Measurements from ENCODE around the gene RDH8. TPM values are rescaled to one million over a fixed set of nuclear protein-coding genes. Genes with fewer than 3 reads are reported as not detected.
A peak's percentile ranks its signal among the peaks of the same experiment; 100 is the strongest.

Gene RDH8
- total and polyA plus RNA-seq, 4 donors, result not detected

GRCh38 chr19:10006752-10007323 lies 6.4 kb upstream of the RDH8 start:
- H3K9me3 ChIP-seq (ENCODE audit: control insufficient read depth in 4 of 4, insufficient read depth in 3 of 4, low read length in 3 of 4), result peaks cover 0 to 6% (median 0%) of the 10 kb centered on the region in 4 donors

GRCh38 chr19:10007371-10008183 lies 5.7 kb upstream of the RDH8 start:
- WGBS, 2 donors, result 32 to 45% methylated on average over 13 of the region's 13 CpGs
- H3K4me1 ChIP-seq (ENCODE audit: control insufficient read depth in 5 of 5, insufficient read depth in 5 of 5, low read length in 5 of 5), result peaks cover 0 to 15% (median 3%) of the 10 kb centered on the region in 5 donors
- DNase-seq, result no peak
- H3K27me3 ChIP-seq (ENCODE audit: control insufficient read depth in 3 of 3, insufficient read depth in 3 of 3, low read length in 2 of 3), result peaks cover 4 to 35% (median 21%) of the 10 kb centered on the region in 3 donors
- no peak for TF ChIP-seq CTCF (IDR thresholded peaks at IDR 0.05; ENCODE audit: control extremely low read depth, extremely low read depth)
- H3K9me3 ChIP-seq (ENCODE audit: control insufficient read depth in 4 of 4, insufficient read depth in 3 of 4, low read length in 3 of 4), result peaks cover 0 to 6% (median 0%) of the 10 kb centered on the region in 4 donors
- no peaks in the 10 kb centered on the region for H3K36me3 ChIP-seq (ENCODE audit: control insufficient read depth in 4 of 4, insufficient read depth in 4 of 4, low read length in 4 of 4)
- no peak overlapping the region for H3K9ac ChIP-seq (ENCODE audit: insufficient read depth in 1 of 2, low read length in 2 of 2)
- peak overlapping the region; percentile 4 to 76 for H3K27ac ChIP-seq (ENCODE audit: low read depth in 1 of 2, low read length in 1 of 2)
- H3K4me3 ChIP-seq, result no peak overlapping the region
- no peak for ATAC-seq (ENCODE audit: insufficient read depth, low FRiP score)

More at GRCh38 chr19:10006752-10007323, 6.4 kb upstream of the RDH8 start:
- Histone ChIP-seq H3K9ac (ENCODE audit: insufficient read depth in 1 of 2, low read length in 2 of 2) (no peak overlapping the region), H3K36me3 (ENCODE audit: control insufficient read depth in 4 of 4, insufficient read depth in 4 of 4, low read length in 4 of 4) (no peaks in the 10 kb centered on the region), H3K27ac (ENCODE audit: low read depth in 1 of 2, low read length in 1 of 2) (peak overlapping the region; percentile 62 to 76), H3K4me3 (no peak overlapping the region), H3K4me1 (ENCODE audit: control insufficient read depth in 5 of 5, insufficient read depth in 5 of 5, low read length in 5 of 5) (peaks cover 0 to 15% (median 3%) of the 10 kb centered on the region in 5 donors), H3K27me3 (ENCODE audit: control insufficient read depth in 3 of 3, insufficient read depth in 3 of 3, low read length in 2 of 3) (peaks cover 4 to 31% (median 16%) of the 10 kb centered on the region in 3 donors)
- no peak for TF ChIP-seq CTCF (IDR thresholded peaks at IDR 0.05; ENCODE audit: control extremely low read depth, extremely low read depth)
- ATAC-seq (ENCODE audit: insufficient read depth, low FRiP score) (no peak), DNase-seq (no peak)

GRCh38 chr19:10008184-10008765 lies 5.0 kb upstream of the RDH8 start:
- peak overlapping the region in 1 of 2 donors; percentile 52 for H3K27ac ChIP-seq (ENCODE audit: low read depth in 1 of 2, low read length in 1 of 2)
- DNase-seq (no peak), ATAC-seq (ENCODE audit: insufficient read depth, low FRiP score) (no peak)
- TF ChIP-seq CTCF (IDR thresholded peaks at IDR 0.05; ENCODE audit: control extremely low read depth, extremely low read depth), result no peak
- H3K4me1 ChIP-seq (ENCODE audit: control insufficient read depth in 5 of 5, insufficient read depth in 5 of 5, low read length in 5 of 5), result peaks cover 0 to 15% (median 3%) of the 10 kb centered on the region in 5 donors
- no peaks in the 10 kb centered on the region for H3K36me3 ChIP-seq (ENCODE audit: control insufficient read depth in 4 of 4, insufficient read depth in 4 of 4, low read length in 4 of 4)
- H3K9ac ChIP-seq (ENCODE audit: insufficient read depth in 1 of 2, low read length in 2 of 2), result no peak overlapping the region
- WGBS, 2 donors, result 43 to 44% methylated on average over 11 of the region's 11 CpGs
- peaks cover 0 to 6% (median 0%) of the 10 kb centered on the region in 4 donors for H3K9me3 ChIP-seq (ENCODE audit: control insufficient read depth in 4 of 4, insufficient read depth in 3 of 4, low read length in 3 of 4)
- peaks cover 4 to 34% (median 21%) of the 10 kb centered on the region in 3 donors for H3K27me3 ChIP-seq (ENCODE audit: control insufficient read depth in 3 of 3, insufficient read depth in 3 of 3, low read length in 2 of 3)
- no peak overlapping the region for H3K4me3 ChIP-seq

Data from lung (tissue), 12 donors.